Fibroblast of mammary gland (primary cell): ENCODE results near the gene PTBP1.
"Not testable (repeated sequence)": the region's sequence is repeated elsewhere in the genome, so short reads cannot be mapped to it uniquely, and the experiment has no call there.

Experiments used
- DNase-seq: peaks from one replicate; pipeline ENCODE4 v3.0.0-alpha.2; 2010; ENCODE audit warnings: low read depth
- H3K4me3 ChIP-seq: 2 replicates; pipeline ENCODE4 v1.5.1; 2011; ENCODE audit warnings: low read depth, mild to moderate bottlenecking, low read length, moderate library complexity; ENCODE audit not compliant: control insufficient read depth
- TF ChIP-seq, protein P1 (sequence below): conservative IDR thresholded peaks from 2 replicates; pipeline ENCODE4 v1.5.1; 2011; ENCODE audit warnings: low read depth, low read length, inconsistent platforms; ENCODE audit not compliant: control insufficient read depth, insufficient read depth

PTBP1 gene

DNA sequence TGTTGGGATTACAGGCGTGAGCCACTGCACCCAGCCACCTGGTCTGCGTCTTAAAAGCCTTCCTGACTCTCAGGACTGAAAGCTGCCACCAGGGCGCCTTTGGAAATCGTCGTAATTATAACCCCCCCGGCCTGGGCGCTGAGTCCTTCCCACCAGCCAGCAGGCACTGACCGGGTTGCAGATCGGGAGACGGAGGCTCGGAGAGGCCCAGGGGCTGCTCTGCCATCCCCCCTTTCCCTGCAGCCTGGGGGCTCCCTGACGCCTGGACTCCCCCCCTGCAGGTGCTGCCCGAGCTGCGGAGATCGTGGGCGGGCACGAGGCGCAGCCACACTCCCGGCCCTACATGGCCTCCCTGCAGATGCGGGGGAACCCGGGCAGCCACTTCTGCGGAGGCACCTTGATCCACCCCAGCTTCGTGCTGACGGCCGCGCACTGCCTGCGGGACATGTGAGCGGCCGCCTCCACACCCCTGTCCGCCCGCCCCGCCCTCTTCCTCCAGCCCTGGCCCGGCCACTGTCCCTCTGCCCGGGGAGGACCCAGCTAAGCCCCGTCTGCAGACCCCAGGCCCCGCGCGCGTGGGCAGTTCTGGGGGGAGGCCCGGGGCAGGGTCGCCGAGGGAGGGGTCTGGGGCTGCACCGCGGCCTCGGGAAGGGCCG, 46.1 kb downstream of the PTBP1 start:
- TF ChIP-seq, protein P1, sequence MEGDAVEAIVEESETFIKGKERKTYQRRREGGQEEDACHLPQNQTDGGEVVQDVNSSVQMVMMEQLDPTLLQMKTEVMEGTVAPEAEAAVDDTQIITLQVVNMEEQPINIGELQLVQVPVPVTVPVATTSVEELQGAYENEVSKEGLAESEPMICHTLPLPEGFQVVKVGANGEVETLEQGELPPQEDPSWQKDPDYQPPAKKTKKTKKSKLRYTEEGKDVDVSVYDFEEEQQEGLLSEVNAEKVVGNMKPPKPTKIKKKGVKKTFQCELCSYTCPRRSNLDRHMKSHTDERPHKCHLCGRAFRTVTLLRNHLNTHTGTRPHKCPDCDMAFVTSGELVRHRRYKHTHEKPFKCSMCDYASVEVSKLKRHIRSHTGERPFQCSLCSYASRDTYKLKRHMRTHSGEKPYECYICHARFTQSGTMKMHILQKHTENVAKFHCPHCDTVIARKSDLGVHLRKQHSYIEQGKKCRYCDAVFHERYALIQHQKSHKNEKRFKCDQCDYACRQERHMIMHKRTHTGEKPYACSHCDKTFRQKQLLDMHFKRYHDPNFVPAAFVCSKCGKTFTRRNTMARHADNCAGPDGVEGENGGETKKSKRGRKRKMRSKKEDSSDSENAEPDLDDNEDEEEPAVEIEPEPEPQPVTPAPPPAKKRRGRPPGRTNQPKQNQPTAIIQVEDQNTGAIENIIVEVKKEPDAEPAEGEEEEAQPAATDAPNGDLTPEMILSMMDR, result no peak
- DNase-seq, result no peak
- H3K4me3 ChIP-seq, result no peak overlapping the region

- no peak for DNase-seq
- H3K4me3 ChIP-seq, result no peak overlapping the region
- TF ChIP-seq, protein P1, result no peak
Measured at GRCh38 chr19:843836-844545, 46.7 kb downstream of the PTBP1 start.

DNA sequence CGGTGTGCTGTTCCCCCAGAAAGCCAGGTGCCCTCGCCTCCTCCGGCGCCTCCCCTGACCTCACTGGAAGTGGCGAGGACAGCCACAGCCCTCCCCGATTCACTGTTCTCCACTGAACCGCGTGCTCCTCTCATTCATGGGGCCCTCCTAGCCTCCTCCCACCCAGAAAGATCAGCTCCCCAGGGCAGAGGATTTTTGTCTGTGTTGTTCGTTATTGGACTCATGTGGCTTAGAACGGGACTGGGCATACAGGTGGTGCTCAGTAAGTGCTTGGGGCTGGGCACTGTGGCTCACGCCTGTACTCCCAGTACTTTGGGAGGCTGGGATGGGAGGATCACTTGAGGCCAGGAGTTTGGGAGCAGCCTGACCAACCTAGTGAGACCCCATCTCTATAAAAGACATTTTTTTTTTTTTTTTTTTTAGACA, 47.3 kb downstream of the PTBP1 start:
- DNase-seq, result no peak
- TF ChIP-seq, protein P1, result no peak
- H3K4me3 ChIP-seq, result no peak overlapping the region

DNA sequence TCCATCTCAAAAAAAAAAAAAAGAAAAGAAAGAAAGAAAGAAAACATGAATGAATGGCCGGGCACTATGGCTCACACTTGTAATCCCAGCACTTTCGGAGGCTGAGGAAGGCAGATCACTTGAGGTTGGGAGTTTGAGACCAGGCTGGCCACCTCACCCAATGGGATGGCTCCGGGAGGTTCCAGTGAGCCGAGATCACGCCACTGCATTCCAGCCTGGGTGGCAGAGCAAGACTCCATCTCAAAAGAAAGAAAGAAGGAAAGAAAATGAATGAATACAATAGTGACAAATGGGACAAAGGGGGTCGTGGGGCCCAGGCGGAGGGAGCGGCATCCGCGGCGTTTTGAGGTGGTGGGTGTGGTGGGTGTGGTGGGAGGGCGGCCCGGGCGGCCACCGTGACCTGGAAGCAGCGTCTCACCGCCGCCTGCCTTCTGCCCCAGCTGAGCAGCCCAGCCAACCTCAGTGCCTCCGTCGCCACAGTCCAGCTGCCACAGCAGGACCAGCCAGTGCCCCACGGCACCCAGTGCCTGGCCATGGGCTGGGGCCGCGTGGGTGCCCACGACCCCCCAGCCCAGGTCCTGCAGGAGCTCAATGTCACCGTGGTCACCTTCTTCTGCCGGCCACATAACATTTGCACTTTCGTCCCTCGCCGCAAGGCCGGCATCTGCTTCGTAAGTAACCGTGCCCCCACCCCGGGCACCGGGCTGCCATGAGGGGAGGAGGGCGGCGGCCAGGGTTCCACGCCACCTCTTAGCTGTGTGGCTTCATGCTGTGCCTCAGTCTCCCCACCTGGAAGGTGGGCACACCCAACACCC, 48.7 kb downstream of the PTBP1 start:
- H3K4me3 ChIP-seq, result no peak overlapping the region
- DNase-seq, result no peak
- TF ChIP-seq, protein P1, result no peak

DNA sequence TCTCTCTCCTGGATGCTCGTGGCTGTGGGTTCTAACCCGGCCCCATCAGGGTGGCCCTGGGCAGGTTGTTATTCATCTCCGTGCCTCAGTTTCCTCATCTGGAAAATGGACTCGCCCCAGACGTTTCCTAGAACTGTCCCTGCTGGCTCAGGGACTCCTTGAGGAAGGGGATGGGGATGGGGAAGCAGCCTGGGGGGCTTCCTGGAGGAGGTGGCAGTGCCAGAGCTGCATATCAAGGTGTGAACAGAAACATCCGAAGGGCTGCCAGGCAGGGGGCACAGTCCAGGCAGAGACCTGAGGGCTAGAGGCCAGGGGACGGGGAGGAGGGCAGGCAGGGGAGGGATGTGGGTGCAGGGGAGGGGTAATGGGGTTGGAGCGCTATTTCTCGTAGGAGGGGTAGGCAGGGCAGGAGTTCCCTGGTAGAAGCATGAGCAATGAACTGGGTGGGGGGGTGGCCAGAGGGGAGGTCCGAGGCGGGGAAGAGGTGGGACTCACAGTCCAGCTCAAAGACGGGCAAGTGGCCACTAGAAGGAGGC, 51.2 kb downstream of the PTBP1 start:
- DNase-seq, result peak; percentile 29

GRCh38 chr19:849195-849594, 51.9 kb downstream of the PTBP1 start:
- not testable (repeated sequence) for DNase-seq, H3K4me3 ChIP-seq

More for the DNA sequence above, 51.2 kb downstream of the PTBP1 start:
- TF ChIP-seq, protein P1, result no peak
- no peak overlapping the region for H3K4me3 ChIP-seq
